ENCODE results near the gene TMEM98.

- no peak for TF ChIP-seq CTCF (conservative IDR thresholded peaks at IDR 0.05; ENCODE audit: low read length)
- TF ChIP-seq EZH2phosphoT487 (IDR thresholded peaks at IDR 0.05; ENCODE audit: borderline replicate concordance) = no peak
Observed at GRCh38 chr17:32896647-32897258, 31.2 kb upstream of the TMEM98 start.

All from Loucy (cell line).